Transverse colon (tissue), 4 donors: ENCODE data around the gene PTGFR.

Experiments
- EP300 ChIP-seq: sonication (generic); formaldehyde crosslinking; IDR thresholded peaks from one replicate; pipeline ENCODE4 v1.6.1; 2017; ENCODE audit warnings: antibody characterized with exemption, low read depth
- POLR2A ChIP-seq: fragments of 450-650 bp; IDR thresholded peaks from one replicate; pipeline ENCODE4 v1.6.1; 2016; ENCODE audit warnings: antibody characterized with exemption, mild to moderate bottlenecking, moderate library complexity
- POLR2AphosphoS5 ChIP-seq, 3 donors: sonication (generic); formaldehyde crosslinking; IDR thresholded peaks; one replicate each; pipeline ENCODE4 v1.6.1; 2016; ENCODE audit warnings: antibody characterized with exemption in 3 of 3
- TF ChIP-seq, protein P1 (sequence below), 5 experiments: fragments of 200-600 bp in 3 of 5; fragments of 450-650 bp in 2 of 5; sonication (generic) in 3 of 5; IDR thresholded peaks; 1 replicate in 2 of 5; 2 replicates in 3 of 5; pipeline ENCODE4 v1.5.1; 2016 to 2017; ENCODE audit warnings: antibody characterized with exemption in 5 of 5, inconsistent platforms in 3 of 5, mild to moderate bottlenecking in 2 of 5, moderate library complexity in 1 of 5

DNA sequence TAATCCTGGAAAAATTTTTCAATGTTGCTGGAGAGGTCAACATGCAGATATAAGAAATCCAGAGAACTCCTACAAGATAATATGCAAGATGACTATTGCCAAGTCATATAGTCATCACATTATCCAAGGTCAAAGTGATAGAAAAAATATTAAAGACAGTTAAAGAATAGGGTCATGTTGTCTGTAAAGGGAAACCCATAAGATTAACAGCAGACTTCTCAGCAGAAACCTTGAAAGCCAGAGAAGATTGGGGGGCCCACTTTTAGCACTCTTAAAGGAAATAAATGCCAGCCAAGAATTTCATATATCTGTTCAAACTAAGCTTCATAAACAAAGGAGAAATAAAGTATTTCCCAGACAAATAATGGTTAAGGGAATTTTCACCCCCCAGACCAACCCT is 64.1 kb downstream of the PTGFR start:
- TF ChIP-seq, protein P1, sequence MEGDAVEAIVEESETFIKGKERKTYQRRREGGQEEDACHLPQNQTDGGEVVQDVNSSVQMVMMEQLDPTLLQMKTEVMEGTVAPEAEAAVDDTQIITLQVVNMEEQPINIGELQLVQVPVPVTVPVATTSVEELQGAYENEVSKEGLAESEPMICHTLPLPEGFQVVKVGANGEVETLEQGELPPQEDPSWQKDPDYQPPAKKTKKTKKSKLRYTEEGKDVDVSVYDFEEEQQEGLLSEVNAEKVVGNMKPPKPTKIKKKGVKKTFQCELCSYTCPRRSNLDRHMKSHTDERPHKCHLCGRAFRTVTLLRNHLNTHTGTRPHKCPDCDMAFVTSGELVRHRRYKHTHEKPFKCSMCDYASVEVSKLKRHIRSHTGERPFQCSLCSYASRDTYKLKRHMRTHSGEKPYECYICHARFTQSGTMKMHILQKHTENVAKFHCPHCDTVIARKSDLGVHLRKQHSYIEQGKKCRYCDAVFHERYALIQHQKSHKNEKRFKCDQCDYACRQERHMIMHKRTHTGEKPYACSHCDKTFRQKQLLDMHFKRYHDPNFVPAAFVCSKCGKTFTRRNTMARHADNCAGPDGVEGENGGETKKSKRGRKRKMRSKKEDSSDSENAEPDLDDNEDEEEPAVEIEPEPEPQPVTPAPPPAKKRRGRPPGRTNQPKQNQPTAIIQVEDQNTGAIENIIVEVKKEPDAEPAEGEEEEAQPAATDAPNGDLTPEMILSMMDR (IDR thresholded peaks at IDR 0.05), result no peak
- TF ChIP-seq POLR2AphosphoS5 (IDR thresholded peaks at IDR 0.05), result no peak
- no peak for TF ChIP-seq EP300
- TF ChIP-seq POLR2A, result no peak
